IMR-90 (cell line): ENCODE results near the gene TTC28. TPM values are rescaled to one million over a fixed set of nuclear protein-coding genes. Genes with fewer than 3 reads are reported as not detected.

Experiments used
- ATAC-seq: fragments of 200-7000 bp; cut with Tn5 transposase; 2 replicates; pipeline ENCODE4 v1.9.1; 2020; ENCODE audit warnings: low read depth, mild to moderate bottlenecking, moderate library complexity
- BruUV-seq: library from RNA; stranded (reverse); fragments of 400-500 nt; replicated peaks from 2 replicates; lab custom pipeline; 2021; lab: Mats Ljungman, UMichigan
- CTCF ChIA-PET: fragments of 300-600 bp; formaldehyde crosslinking; extraction: SDS; loops from one replicate; lab custom pipeline; 2021; ENCODE audit warnings: antibody characterized with exemption; lab: Yijun Ruan, JAX
- POLR2A ChIA-PET: fragments of 300-600 bp; sonication (Branson Sonifier 250); formaldehyde crosslinking; loops from one replicate; lab custom pipeline; 2022; ENCODE audit warnings: antibody characterized with exemption; ENCODE audit not compliant: unreplicated experiment; lab: Charles Lee
- DNase-seq: peaks from one replicate; pipeline ENCODE4 v3.0.0; 2013
- H2AFZ ChIP-seq: replicated peaks from 2 replicates; pipeline ENCODE3; 2013; ENCODE audit warnings: low read length, mild to moderate bottlenecking; ENCODE audit not compliant: poor library complexity
- H2AK5ac ChIP-seq: 2 replicates; pipeline ENCODE4 v1.6.1; 2013; ENCODE audit warnings: low read depth, low read length, inconsistent platforms
- H2AK9ac ChIP-seq: replicated peaks from 2 replicates; pipeline ENCODE3; 2013; ENCODE audit warnings: mild to moderate bottlenecking, low read depth, low read length, moderate library complexity; ENCODE audit not compliant: poor library complexity
- H2BK120ac ChIP-seq: 2 replicates; pipeline ENCODE4 v1.6.1; 2013; ENCODE audit warnings: low read depth, low read length, inconsistent platforms
- H2BK15ac ChIP-seq: 3 replicates; pipeline ENCODE4 v1.6.1; 2013; ENCODE audit warnings: low read depth, low read length, inconsistent platforms
- H2BK20ac ChIP-seq: 2 replicates; pipeline ENCODE4 v1.6.1; 2013; ENCODE audit warnings: low read depth, mild to moderate bottlenecking, inconsistent platforms, low read length, moderate library complexity
- H2BK5ac ChIP-seq: 2 replicates; pipeline ENCODE4 v1.6.1; 2013; ENCODE audit warnings: mild to moderate bottlenecking, low read depth, low read length, inconsistent platforms; ENCODE audit not compliant: poor library complexity, severe bottlenecking
- H3K14ac ChIP-seq: replicated peaks from 2 replicates; pipeline ENCODE4 v1.6.1; 2013; ENCODE audit warnings: low read depth, low read length, inconsistent platforms
- H3K18ac ChIP-seq: 2 replicates; pipeline ENCODE4 v1.6.1; 2013; ENCODE audit warnings: low read depth, low read length, control low read depth
- H3K23ac ChIP-seq: 2 replicates; pipeline ENCODE4 v1.6.1; 2013; ENCODE audit warnings: low read depth, low read length, inconsistent platforms
- H3K27ac ChIP-seq: 2 replicates; pipeline ENCODE4 v1.5.1; 2013; ENCODE audit warnings: mild to moderate bottlenecking, control low read depth, low read length; ENCODE audit not compliant: insufficient read depth
- H3K27me3 ChIP-seq: 2 replicates; pipeline ENCODE4 v1.6.1; 2013; ENCODE audit warnings: low read length; ENCODE audit not compliant: control insufficient read depth, insufficient read depth
- H3K36me3 ChIP-seq: 2 replicates; pipeline ENCODE4 v1.6.1; 2013; ENCODE audit warnings: low read length, mixed read lengths; ENCODE audit not compliant: control insufficient read depth, insufficient read depth
- H3K4ac ChIP-seq: 2 replicates; pipeline ENCODE4 v1.6.1; 2013; ENCODE audit warnings: low read depth, low read length, inconsistent platforms
- H3K4me1 ChIP-seq: 2 replicates; pipeline ENCODE4 v1.6.1; 2013; ENCODE audit warnings: low read length, mixed read lengths; ENCODE audit not compliant: control insufficient read depth, insufficient read depth
- H3K4me2 ChIP-seq: 2 replicates; pipeline ENCODE4 v1.6.1; 2013; ENCODE audit warnings: low read depth, mild to moderate bottlenecking, control low read depth, low read length, moderate library complexity
- H3K4me3 ChIP-seq: 2 replicates; pipeline ENCODE4 v1.5.1; 2013; ENCODE audit warnings: low read depth, mild to moderate bottlenecking, control low read depth, low read length, moderate library complexity; ENCODE audit not compliant: insufficient read depth
- H3K56ac ChIP-seq: 2 replicates; pipeline ENCODE4 v1.6.1; 2013; ENCODE audit warnings: low read length, inconsistent platforms; ENCODE audit not compliant: insufficient read depth; ENCODE audit errors: extremely low read depth
- H3K79me1 ChIP-seq, 2 experiments: 2 replicates each; pipeline ENCODE4 v1.6.1; 2013; ENCODE audit warnings: low read length in 2 of 2, inconsistent platforms in 1 of 2, low read depth in 1 of 2
- H3K9ac ChIP-seq: 2 replicates; pipeline ENCODE4 v1.6.1; 2013; ENCODE audit warnings: low read depth, low read length, control low read depth
- H3K9me1 ChIP-seq: 2 replicates; pipeline ENCODE4 v1.6.1; 2013; ENCODE audit warnings: low read length, inconsistent platforms; ENCODE audit not compliant: insufficient read depth
- H3K9me3 ChIP-seq: 2 replicates; pipeline ENCODE4 v1.6.1; 2013; ENCODE audit warnings: low read length; ENCODE audit not compliant: control insufficient read depth, insufficient read depth
- H4K20me1 ChIP-seq: 2 replicates; pipeline ENCODE4 v1.6.1; 2013; ENCODE audit warnings: low read length, inconsistent platforms; ENCODE audit not compliant: insufficient read depth
- H4K5ac ChIP-seq: 2 replicates; pipeline ENCODE4 v1.6.1; 2013; ENCODE audit warnings: mild to moderate bottlenecking, low read depth, low read length, control low read depth
- H4K8ac ChIP-seq, 2 experiments: 2 replicates each; pipeline ENCODE4 v1.6.1; 2013; ENCODE audit warnings: low read depth in 2 of 2, low read length in 2 of 2, control low read depth in 1 of 2, inconsistent platforms in 1 of 2
- H4K91ac ChIP-seq: 2 replicates; pipeline ENCODE4 v1.6.1; 2013; ENCODE audit warnings: low read depth, low read length, inconsistent platforms; ENCODE audit not compliant: insufficient read depth
- BHLHE40 ChIP-seq: fragments of 150-350 bp; IDR thresholded peaks from 2 replicates; pipeline ENCODE4 v1.6.1; 2016; ENCODE audit warnings: mild to moderate bottlenecking, low read depth, low read length
- CEBPB ChIP-seq: IDR thresholded peaks from 2 replicates; pipeline ENCODE4 v1.6.1; 2012; ENCODE audit warnings: low read depth, low read length, improper control_type of control experiment
- CHD1 ChIP-seq: IDR thresholded peaks from 2 replicates; pipeline ENCODE4 v1.6.1; 2012; ENCODE audit warnings: low read depth, low read length, improper control_type of control experiment
- CTCF ChIP-seq: conservative IDR thresholded peaks from 2 replicates; pipeline ENCODE4 v1.5.1; 2012; ENCODE audit warnings: mild to moderate bottlenecking, low read depth, low read length, improper control_type of control experiment
- ELK1 ChIP-seq: fragments of 150-350 bp; IDR thresholded peaks from 2 replicates; pipeline ENCODE4 v1.6.1; 2016; ENCODE audit warnings: low read depth, mild to moderate bottlenecking, low read length, moderate library complexity, borderline replicate concordance
- FOS ChIP-seq: fragments of 150-350 bp; IDR thresholded peaks from 2 replicates; pipeline ENCODE4 v1.6.1; 2016; ENCODE audit warnings: low read depth, low read length
- MAFK ChIP-seq: IDR thresholded peaks from 2 replicates; pipeline ENCODE4 v1.6.1; 2012; ENCODE audit warnings: low read depth, low read length, improper control_type of control experiment
- MAZ ChIP-seq: IDR thresholded peaks from 2 replicates; pipeline ENCODE4 v1.6.1; 2012; ENCODE audit warnings: low read depth, mild to moderate bottlenecking, low read length, improper control_type of control experiment, moderate library complexity, borderline replicate concordance
- MXI1 ChIP-seq: IDR thresholded peaks from 2 replicates; pipeline ENCODE4 v1.6.1; 2012; ENCODE audit warnings: low read depth, mild to moderate bottlenecking, low read length, moderate library complexity, borderline replicate concordance
- NFE2L2 ChIP-seq: fragments of 150-350 bp; IDR thresholded peaks from 2 replicates; pipeline ENCODE4 v1.6.1; 2016; ENCODE audit warnings: low read depth, mild to moderate bottlenecking, low read length
- POLR2A ChIP-seq: IDR thresholded peaks from 2 replicates; pipeline ENCODE4 v1.6.1; 2012; ENCODE audit warnings: mild to moderate bottlenecking, low read depth, low read length
- RAD21 ChIP-seq: IDR thresholded peaks from 2 replicates; pipeline ENCODE4 v1.6.1; 2012; ENCODE audit warnings: low read length, improper control_type of control experiment
- RCOR1 ChIP-seq: IDR thresholded peaks from 2 replicates; pipeline ENCODE4 v1.6.1; 2012; ENCODE audit warnings: mild to moderate bottlenecking, low read length, improper control_type of control experiment; ENCODE audit not compliant: insufficient replicate concordance
- RFX5 ChIP-seq: IDR thresholded peaks from 2 replicates; pipeline ENCODE4 v1.8.0; 2012; ENCODE audit warnings: low read depth, mild to moderate bottlenecking, low read length, moderate library complexity
- SMC3 ChIP-seq: fragments of 150-350 bp; IDR thresholded peaks from 2 replicates; pipeline ENCODE4 v1.6.1; 2016; ENCODE audit warnings: low read depth, mild to moderate bottlenecking, antibody characterized with exemption, low read length, moderate library complexity
- USF2 ChIP-seq: fragments of 150-350 bp; IDR thresholded peaks from 2 replicates; pipeline ENCODE4 v1.6.1; 2017; ENCODE audit warnings: mild to moderate bottlenecking, antibody characterized with exemption, low read length, low read depth
- WGBS, 2 experiments: methylation state at CpG; one replicate each; pipeline versions ENCODE4 v1.1.5 to v1.1.7; 2013; ENCODE audit warnings: missing lambda C conversion rate in 2 of 2; ENCODE audit not compliant: insufficient read length in 1 of 2; ENCODE audit errors: extremely low coverage in 2 of 2; 5-methylcytosine and 5-hydroxymethylcytosine counted together
- dilution Hi-C: fragments of 300-500 bp; cut with HindIII; formaldehyde crosslinking; loops from one replicate; pipeline ENCODE4 v1.14.3; 2018; ENCODE audit warnings: low sequenced_read_pairs; ENCODE audit not compliant: unreplicated experiment
- in situ Hi-C: fragments of 300-500 bp; cut with MboI; formaldehyde crosslinking; loops from 3 replicates; pipeline ENCODE4 v1.14.3; 2019; ENCODE audit warnings: low sequenced_read_pairs, inconsistent platforms, mixed read lengths
- intact Hi-C: fragments of 100-400 bp; cut with micrococcal nuclease; formaldehyde crosslinking; loops from 2 replicates; pipeline ENCODE4 v1.10.0; 2022
- polyA plus RNA-seq, 3 experiments: library from polyadenylated mRNA; depleted of rRNA; stranded (reverse); fragments of >200 nt; gene quantifications; 2 replicates each; pipeline ENCODE4 v1.2.3, GENCODE V29; 2012; ENCODE audit warnings: low replicate concordance in 1 of 3
- total RNA-seq: library from RNA; depleted of rRNA; stranded (reverse); fragments of >200 nt; gene quantifications from 2 replicates; pipeline ENCODE4 v1.2.3, GENCODE V29; 2012

Gene TTC28
- total and polyA plus RNA-seq, 2 of the 4 experiments (the other 2 are of a cell fraction), result 5.6 to 13.3 TPM

- no peaks in the 10 kb centered on the region for H3K36me3 ChIP-seq
- H3K9ac ChIP-seq, result no peak overlapping the region
- H2BK20ac ChIP-seq, result no peak overlapping the region
- no peak overlapping the region for H3K4me2 ChIP-seq
- DNase-seq, result no peak
- BruUV-seq, result no TSS peak
- no peaks in the 10 kb centered on the region for H3K9me3 ChIP-seq
- H3K18ac ChIP-seq, result no peak overlapping the region
- no peak for ATAC-seq
- no peak overlapping the region for H2BK120ac ChIP-seq
- H2AK5ac ChIP-seq, result no peak overlapping the region
- no peak overlapping the region for H4K5ac ChIP-seq
- no peak overlapping the region for H4K91ac ChIP-seq
- no peak overlapping the region for H3K4ac ChIP-seq
- H2AFZ ChIP-seq, result no peak overlapping the region
- no peak overlapping the region for H3K27ac ChIP-seq
- no peaks in the 10 kb centered on the region for H3K27me3 ChIP-seq
- WGBS, 2 experiments, result no CpG with 5 or more reads among the region's 2 CpGs
- H3K14ac ChIP-seq, result no peak overlapping the region
- POLR2A ChIA-PET, result no interaction called here
- H3K9me1 ChIP-seq, result no peaks in the 10 kb centered on the region
- no peak overlapping the region for H4K8ac ChIP-seq
- TF ChIP-seq RCOR1 (no peak), FOS (no peak), BHLHE40 (no peak), RFX5 (no peak), RAD21 (no peak), NFE2L2 (no peak), USF2 (no peak), CEBPB (no peak), MXI1 (no peak), MAFK (no peak), POLR2A (no peak), SMC3 (no peak), CTCF (no peak), ELK1 (no peak), CHD1 (no peak), MAZ (no peak)
- no peak overlapping the region for H3K4me3 ChIP-seq
- no peak overlapping the region for H3K23ac ChIP-seq
- in situ Hi-C loops (no loop called here), intact Hi-C loops (no loop called here), dilution Hi-C loops (no loop called here)
- no peak overlapping the region for H2AK9ac ChIP-seq
- peaks cover 0 to 3% of the 10 kb centered on the region in 2 experiments; a peak in 2 of 4 replicates for H3K79me1 ChIP-seq
- no peak overlapping the region for H2BK5ac ChIP-seq
- H4K20me1 ChIP-seq, result no peaks in the 10 kb centered on the region
- no peaks in the 10 kb centered on the region for H3K4me1 ChIP-seq
- CTCF ChIA-PET, result no interaction called here
- H2BK15ac ChIP-seq, result no peak overlapping the region
- H3K56ac ChIP-seq, result no peak overlapping the region
These were observed 190.8 kb downstream of the TTC28 start for GRCh38 chr22:28488825-28489224.
